HG02870 (cell line): ENCODE results near the gene NECAB3.
"Not testable (repeated sequence)": the region's sequence is repeated elsewhere in the genome, so short reads cannot be mapped to it uniquely, and the experiment has no call there.

ENCODE experiments used
- ATAC-seq: cut with Tn5 transposase; IDR thresholded peaks from one replicate; pipeline ENCODE4 v1.9.1; 2021; ENCODE audit warnings: mild to moderate bottlenecking, moderate library complexity; ENCODE audit not compliant: unreplicated experiment

NECAB3 gene

DNA sequence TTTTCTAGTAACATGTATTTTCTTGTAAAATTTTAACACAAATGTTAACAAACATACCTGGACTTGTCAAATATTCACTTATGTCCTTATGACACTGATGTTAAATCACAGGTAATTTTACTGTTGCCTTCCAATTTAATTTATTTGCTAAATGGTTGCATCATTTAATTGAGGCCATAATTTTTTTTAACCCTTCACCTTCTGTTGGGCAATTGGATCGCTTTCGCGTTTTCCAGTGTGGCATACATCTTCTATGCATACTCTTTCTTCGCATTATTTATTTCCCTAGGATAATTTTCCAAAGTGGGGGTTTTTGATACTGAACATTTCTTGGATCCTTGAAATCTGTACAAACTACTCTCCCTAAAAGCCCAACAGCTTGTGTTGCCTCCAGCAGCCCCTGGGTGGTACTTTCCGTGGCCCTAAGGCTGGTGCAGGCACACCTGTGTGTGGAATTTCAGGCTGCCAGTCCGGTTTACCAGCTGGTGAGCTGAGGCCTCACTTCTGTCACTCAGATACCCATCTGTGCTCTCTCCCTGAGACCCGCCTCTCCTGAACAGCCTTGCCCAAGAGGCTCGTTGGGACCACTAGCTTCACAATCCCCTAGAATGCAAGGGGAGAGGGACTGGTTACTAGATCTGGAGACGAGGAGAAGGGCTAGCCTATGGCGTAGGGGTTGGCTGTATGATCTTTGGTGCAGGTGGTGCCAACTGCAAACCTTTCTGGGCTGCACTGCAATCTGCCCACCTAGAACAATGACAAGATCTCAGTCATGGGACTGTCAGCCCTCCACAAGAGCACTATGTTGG, 23.3 kb downstream of the NECAB3 start:
- no peak for ATAC-seq

DNA sequence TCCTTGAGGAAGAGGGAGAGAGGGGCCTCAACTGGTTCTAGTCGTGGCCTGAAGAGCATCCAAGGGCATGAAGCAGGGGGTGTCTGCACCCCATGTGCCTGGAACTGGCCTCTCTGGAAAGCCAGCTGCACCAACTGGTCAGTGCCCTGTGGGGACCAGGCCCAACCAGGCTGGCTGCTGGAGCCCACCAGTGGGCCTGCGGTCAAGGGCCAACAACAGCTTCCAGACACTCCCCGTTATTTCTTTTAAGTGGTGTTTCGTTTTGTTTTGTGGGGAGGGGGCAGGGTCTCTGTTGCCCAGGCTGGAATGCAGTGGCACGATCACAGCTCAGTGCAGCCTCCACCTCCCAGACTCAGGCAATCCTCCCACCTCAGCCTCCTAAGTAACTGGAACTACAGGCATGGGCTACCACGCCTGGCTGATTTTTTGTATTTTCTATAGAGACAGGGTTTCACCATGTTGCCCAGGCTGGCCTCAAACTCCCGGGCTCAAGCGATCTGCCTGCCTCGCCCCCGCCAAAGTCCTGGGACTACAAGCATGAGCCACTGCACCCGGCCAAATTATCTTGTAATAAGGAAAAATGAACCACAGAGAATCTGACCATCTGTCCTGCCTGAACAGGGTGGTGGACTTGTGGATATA, 24.0 kb downstream of the NECAB3 start:
- ATAC-seq: no peak

DNA sequence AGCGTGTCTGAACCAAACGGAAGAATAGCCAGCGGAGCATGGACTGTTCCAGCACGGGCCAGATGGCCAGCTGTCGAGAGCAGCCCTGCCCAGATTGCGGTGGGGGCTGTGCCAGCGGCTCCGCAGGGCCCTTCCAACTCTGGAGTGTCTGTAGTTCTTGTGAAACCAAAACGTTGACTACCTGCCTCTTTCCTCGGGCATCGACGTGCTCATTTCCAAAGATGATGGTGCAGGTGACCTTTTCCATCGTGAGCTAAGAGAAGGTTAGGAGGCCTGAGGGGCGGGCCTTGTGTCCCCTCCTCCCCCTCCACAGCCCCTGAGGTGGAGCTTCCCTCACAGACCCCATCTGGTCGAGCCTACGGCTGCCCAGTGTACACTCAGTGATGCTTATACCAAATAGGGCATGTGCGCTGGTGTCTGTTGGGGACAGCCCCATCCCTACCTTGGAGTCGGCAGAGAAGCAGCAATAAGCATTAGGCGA, 25.0 kb downstream of the NECAB3 start:
- no peak for ATAC-seq

DNA sequence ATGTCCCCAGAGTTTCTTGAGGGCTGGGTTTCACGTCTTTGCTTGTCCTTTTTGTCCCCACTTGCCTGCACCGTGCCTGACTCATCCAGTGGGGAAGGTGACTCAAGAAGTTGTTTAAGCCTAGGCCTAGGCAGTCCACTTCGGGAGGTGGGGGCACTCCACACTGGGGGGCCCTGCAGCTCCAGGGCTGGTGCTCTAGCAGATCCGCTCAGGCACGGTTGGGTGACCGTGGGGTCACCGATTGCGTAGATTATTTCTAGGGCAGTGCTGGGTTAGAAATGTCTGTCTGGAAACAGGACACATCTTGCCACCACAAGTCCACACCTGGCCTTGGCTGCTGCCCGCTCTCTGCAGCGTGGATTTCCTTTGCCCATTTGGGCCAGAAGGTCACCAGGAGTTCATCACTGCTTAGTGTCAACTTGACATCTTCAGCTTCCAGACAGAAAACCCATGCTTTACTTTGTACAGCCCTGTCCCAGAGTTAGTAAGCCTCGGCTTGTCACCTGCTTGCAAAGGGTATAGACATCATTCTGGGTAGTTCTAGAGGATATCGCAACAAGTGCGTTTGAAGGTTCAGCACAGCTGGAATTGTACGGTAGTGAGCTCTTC, 25.7 kb downstream of the NECAB3 start:
- ATAC-seq: no peak

DNA sequence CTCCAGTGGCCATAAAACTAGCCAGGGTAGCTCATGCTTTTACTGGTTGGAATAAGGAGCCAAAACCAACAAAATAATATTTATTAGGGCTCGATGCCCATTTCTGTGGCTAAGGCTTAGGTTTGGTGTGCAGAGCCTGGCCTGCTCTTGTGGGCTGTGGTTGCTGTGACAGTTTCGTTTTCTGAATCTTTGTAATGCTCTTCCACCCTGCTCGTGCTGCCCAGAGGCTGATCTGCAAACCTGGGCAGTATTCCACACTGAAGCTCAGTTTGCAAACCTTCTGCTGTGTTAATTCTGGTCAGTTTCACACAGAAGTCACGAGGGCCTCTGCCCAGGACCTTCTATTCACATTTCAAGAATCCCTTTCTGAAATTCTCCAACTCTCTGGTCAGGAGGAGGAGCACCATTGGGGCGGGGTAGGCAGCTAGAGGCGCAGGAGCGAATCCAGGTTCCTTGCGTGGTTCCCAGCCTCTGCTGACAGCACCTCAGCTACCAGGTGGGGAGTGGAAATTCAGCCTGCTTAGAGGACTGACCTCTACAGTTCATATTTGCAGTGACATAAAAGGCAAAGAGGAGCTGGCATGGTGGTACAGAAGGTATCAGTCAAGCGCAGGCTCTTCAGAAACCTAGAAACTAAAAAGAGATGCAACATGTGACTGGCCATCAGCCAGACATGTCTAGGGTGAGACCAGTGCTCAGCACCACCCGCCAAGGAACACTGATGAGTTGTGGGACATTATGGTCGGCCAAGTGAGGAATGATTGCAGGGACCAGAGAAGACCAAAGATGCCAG, 26.4 kb downstream of the NECAB3 start:
- ATAC-seq: peak; percentile 56

DNA sequence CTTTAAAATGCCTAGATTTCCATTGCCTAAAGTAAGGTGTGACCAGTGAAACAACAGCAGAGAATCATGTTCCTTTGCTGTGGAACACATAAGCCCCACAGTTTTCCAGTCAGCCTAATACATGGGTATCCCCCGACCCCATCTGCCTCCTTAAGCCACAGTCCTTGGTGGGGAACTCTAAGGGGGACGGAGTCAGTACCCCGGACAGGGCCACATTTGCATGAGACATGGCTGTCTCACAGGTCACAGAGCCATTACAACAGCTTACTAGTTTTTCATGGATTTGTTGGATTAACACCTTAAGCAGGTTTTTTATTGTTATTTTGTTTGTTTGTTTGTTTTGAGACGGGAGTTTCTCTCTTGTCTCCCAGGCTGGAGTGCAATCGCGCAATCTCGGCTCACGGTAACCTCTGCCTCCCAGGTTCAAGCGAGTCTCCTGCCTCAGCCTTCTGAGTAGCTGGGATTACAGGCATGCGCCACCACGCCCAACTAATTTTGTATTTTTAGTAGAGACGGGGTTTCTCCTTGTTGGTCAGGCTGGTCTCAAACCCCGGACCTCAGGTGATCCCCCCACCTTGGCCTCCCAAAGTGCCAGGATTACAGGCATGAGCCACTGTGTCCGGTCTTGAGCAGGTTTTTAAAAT, 27.1 kb downstream of the NECAB3 start:
- not testable (repeated sequence) for ATAC-seq

DNA sequence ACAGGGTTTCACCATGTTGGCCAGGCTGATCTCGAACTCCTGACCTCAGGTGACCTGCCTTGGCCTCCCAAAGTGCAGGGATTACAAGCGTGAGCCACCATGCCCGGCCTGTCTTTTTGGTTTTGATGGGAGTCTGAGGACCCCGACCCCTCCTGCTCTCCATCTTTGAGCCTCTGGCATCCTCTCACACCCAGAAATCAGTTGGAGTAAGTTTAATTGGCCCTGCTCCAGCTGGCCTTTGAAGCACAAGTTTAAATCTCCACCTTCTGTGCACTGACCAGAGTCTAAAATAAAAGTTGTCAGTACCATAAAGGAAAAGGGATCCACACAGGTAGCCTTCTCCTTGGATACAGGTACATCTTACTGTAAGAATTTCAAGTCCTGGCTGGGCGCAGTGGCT, 28.0 kb downstream of the NECAB3 start:
- ATAC-seq: no peak

DNA sequence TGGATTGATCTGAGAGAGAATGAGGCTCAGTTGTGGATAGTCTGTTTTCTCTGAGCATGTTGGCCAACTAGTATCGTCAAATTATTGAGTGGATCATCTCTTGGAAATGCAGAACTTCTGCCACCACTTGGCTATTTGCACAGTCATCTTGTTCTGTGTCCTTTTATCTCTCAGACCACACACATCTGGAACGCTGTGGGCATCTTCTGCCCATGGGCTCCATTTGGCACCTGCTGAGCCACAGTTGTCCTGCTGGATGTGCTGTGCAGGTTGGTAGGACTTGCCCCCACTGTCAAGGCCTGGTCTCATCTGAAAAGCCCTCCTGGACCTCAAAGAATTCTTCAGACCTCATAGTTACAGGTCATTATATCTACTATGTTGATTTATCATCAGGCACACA, 28.8 kb downstream of the NECAB3 start:
- no peak for ATAC-seq

DNA sequence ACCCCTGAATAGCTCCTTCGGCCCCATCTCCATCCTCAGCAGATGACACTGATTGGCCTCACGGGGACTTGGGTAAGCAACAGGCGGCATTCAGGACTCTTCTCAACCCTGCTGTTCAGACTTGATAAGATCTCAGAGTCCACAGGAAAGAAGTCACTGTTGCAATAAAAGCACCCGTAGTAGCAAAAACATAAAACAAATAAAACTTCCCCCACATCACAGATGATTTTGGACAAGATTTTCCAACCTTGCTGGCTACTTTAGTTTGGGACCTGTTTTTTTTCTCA, 29.2 kb downstream of the NECAB3 start:
- ATAC-seq: no peak

DNA sequence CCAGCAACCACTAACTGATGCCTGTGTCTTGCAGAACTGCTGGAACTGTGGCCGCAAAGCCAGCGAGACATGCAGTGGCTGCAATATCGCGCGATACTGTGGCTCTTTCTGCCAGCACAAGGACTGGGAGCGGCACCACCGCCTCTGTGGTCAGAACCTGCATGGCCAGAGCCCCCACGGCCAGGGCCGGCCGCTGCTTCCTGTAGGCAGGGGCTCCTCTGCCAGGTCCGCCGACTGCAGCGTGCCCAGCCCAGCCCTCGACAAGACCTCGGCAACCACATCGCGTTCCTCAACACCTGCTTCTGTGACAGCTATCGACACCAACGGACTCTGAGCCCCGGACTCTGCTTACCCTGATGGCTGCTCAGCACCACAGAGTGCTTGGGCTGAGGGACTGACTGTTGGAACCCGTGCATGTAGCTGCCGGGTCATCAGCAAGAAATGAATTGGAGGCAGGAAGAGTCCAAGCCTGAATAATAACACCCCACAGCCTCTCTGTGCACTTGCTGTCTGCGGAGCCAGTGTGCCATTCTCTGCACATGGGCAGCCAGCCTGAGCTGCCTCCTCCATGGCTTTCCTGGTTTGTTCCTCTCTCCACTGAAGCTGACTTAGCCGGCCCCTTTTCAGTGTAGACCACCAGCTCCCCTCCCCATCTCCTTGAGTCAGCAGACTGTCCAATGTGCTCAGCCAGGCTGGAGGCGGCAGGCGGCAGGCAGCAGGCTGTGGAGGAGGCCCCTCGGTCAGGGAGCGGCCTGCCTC, 29.7 kb downstream of the NECAB3 start:
- no peak for ATAC-seq

DNA sequence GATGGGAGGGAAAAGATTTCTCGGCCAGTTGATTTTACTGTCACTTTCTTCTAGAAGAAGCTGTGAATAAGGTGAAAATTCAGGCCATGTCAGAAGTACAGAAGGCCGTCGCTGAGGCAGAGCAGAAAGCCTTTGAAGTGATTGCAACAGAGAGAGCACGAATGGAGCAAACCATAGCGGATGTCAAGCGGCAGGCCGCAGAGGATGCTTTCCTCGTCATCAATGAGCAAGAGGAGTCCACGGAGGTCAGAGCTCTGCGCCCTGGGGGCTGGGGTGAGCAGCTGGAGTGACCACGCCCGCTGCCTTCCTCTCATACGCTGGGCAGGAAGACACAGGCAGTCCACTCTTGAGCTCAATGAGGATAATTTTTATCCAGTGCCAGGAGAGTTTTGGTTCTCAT, 33.9 kb downstream of the NECAB3 start:
- ATAC-seq: no peak

DNA sequence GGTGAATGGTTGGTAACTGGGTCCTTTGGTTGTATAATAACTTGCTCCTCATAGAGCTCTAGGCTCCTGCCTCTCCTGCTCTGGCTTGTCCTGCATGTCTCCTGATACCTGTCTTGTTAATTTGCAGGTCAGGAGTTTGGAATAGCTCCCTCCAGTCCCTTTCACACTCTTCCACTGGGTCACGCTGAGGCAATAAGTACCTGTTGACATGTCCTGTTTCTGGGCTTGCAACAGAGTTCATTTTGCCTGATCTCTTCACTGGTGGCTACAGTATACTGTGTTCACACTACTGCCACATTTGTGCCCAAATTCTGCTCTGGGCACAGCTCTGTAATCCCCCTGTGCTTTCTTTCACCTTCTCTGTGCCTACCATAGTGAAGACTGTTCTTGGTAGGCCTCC, 37.5 kb downstream of the NECAB3 start:
- ATAC-seq: no peak

DNA sequence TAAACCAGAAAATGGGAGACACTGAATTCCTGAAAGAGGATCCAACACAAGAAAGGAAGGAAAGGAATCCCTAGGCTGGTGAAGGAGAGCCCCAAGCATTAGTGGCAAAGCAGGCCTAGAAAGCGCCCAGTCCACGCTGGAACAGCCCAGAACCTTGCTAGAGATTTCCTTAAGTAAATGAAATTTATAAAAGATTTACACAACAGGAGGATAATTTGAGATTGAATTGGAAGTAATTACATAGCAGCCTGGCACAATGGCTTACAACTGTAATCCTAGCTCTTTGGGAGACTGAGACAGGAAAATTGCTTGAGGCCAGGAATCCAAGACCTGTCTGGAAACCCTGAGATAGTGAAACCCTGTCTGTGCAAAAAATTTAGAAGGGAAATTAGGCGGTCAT, 38.9 kb downstream of the NECAB3 start:
- ATAC-seq: no peak

DNA sequence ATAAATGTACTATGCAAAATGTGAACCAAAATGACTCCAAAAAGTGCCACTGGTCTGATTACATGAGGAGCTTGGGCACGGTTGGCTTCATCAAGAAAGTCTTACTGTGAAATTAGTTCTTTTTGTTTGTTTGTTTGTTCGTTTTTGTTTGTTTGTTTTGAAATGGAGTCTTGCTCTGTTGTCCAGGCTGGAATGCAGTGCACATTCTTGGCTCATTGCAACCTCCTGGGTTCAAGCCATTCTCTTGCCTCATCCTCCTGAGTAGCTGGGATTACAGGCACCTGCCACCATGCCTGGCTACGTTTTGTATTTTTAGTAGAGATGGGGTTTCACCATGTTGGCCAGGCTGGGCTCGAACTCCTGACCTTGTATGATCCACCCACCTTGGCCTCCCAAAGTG, 42.3 kb downstream of the NECAB3 start:
- not testable (repeated sequence) for ATAC-seq

DNA sequence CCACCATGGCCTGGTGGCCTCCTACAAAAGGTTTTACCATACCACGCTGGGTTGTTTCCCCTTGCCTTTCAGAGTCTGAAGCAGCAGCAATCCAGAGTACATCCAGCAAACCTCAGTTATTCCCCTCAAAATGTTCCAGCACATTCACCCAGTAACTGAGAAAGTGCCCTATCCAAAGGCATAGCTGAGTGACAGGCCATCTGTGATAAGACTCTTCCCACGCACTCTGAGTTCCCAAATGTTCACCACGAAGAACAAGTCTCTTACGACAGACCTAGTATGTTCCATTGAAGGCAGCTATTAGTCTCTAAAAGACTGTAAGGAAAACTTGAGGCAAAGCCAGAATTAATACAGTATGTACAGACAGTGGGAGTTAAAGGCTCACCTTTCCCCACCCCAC, 43.7 kb downstream of the NECAB3 start:
- no peak for ATAC-seq

DNA sequence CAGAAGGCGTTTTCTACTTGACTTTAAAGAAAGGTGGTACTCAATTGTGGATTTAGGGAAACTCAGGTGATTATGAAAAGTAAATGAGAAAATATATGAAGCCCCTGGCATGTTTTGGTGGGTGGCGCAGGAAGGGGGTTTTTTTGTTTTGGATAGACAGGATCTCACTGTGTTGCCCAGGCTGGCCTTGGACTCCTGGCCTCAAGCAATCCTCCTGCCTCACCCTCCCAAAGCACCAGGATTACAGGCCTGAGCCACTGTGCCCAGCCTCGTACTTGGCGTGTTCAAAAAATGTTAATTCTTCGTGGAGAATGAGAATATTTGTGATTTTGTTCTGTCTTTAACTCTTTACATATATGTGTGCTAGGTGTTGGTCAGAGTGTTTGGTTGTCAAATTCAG, 44.2 kb downstream of the NECAB3 start:
- no peak for ATAC-seq

DNA sequence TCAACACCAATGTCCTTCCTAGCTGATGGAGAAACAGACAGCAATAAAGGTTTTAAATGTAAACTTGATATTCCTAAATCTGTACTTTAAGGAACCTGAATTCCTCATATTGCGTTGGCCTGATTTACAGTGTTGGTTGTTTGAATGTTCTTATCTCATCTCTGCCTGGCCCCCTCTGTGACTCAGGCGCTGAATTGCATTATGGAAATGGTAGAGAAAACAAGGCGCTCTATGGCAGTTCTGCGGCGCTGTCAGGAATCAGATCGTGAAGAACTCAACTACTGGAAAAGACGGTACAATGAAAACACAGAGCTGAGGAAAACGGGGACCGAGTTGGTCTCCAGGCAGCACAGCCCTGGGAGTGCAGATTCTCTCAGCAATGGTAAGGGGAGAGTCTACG, 44.7 kb downstream of the NECAB3 start:
- ATAC-seq: no peak

DNA sequence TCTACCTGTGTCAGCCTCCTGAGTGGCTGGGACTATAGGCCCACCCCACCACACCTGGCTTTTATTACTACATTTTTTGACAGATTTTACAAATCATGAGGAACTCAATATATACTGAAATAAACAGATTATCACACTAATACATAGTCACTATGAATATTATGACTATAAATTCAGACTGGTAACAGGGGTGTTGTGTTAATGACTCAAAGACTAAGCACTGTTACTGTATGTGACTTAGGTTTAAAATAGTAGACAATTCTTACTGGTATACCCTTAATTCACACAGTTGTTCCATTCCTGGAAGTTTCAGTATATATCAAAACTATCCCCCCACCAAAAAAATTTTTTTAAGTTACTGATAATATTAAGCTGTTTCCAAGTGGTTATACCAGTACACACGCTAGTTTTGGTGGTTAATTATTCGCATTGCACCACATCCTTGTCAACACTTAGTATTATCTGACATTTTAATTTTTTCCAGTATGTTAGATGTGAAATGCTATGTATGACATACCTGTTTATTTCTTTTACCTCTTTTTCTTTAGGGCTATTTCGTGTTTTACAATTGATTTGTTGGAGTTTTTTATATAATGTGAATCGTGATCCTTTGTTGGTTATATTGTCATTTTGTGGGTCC, 46.5 kb downstream of the NECAB3 start:
- no peak for ATAC-seq

DNA sequence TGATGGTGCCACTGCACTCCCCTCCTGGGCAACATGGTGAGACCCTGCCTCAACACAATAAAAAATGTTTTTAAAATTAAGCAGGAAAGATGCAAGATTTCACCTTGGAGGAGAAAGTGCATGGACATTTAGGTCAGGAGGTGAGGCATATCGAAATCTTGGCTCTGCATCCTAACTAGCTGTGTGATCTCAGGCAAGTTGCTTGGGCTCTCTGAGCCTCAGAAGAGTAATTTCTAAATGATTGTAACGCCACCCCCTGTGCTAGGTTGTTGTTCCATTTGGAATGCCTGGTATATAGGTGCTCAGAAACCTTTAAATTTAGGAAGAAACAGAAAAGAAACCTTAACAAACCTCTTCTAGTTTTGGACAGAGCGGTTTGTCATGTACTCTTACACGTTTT, 48.0 kb downstream of the NECAB3 start:
- ATAC-seq: no peak

DNA sequence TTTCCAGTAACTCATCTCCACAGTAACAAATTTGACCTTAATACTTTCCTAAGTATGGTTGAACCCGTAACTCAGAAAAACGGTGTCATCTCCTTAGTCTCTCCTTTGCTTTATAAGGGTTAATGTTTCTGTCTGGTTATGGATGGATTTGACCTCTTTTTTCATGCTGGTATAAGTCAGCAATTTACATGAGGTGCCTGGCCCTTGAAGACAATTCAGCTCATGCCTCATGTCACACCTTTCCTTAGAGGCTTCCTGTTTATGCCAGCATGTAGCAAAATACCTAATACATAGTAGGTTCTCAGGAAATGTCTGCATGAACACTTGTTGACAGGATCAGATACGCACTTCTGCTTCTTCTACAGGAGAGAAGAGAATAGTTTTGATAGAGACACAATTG, 49.8 kb downstream of the NECAB3 start:
- ATAC-seq: no peak
